K562 (cell line): Measurements from ENCODE around the gene YARS1. TPM values are rescaled to one million over a fixed set of nuclear protein-coding genes. Genes with fewer than 3 reads are reported as not detected.

Experiments
- ATAC-seq: fragments of 200-7000 bp; cut with Tn5 transposase; 3 replicates; pipeline ENCODE4 v1.9.1; 2020; ENCODE audit warnings: moderate library complexity
- BruUV-seq: library from RNA; stranded (reverse); fragments of 400-500 nt; replicated peaks from 2 replicates; lab custom pipeline; 2021; lab: Mats Ljungman, UMichigan
- CTCF ChIA-PET: fragments of 300-600 bp; formaldehyde crosslinking; extraction: SDS; loops from one replicate; lab custom pipeline; 2021; ENCODE audit warnings: low intra/inter-chr PET ratio; lab: Yijun Ruan, JAX
- POLR2A ChIA-PET: fragments of 300-600, 350-650 bp; sonication (Branson Sonifier 250); formaldehyde crosslinking; extraction: SDS; loops from one replicate; lab custom pipeline; 2021; ENCODE audit warnings: antibody characterized with exemption, inconsistent platforms; lab: Yijun Ruan, JAX
- DNase-seq, 4 experiments: peaks; one replicate each; pipeline versions ENCODE4 v3.0.0 to v3.0.0-alpha.2; 2011 to 2018; ENCODE audit warnings: low spot score in 3 of 4, mixed read lengths in 3 of 4; ENCODE audit errors: extremely low read depth in 1 of 4
- FAIRE-seq: peaks from 2 replicates; lab custom pipeline; 2011; peaks lifted over from hg19 to GRCh38; lab: Jason Lieb, UNC
- H2AFZ ChIP-seq: 2 replicates; pipeline ENCODE4 v1.6.0; 2011; ENCODE audit warnings: low read depth, low read length, control low read depth, inconsistent platforms
- H3K27ac ChIP-seq: fragments of 200-600 bp; 3 replicates; pipeline ENCODE4 v1.8.0; 2011; ENCODE audit warnings: low read depth, mild to moderate bottlenecking, control low read depth, inconsistent platforms, low read length, moderate library complexity, mixed read lengths; ENCODE audit errors: extremely low read depth
- H3K27me3 ChIP-seq, 2 experiments: fragments of 300-600 bp in 1 of 2; 2 replicates in 1 of 2; 3 replicates in 1 of 2; pipeline versions ENCODE4 v1.6.0 to v1.8.0; 2011; ENCODE audit warnings: inconsistent platforms in 2 of 2, low read length in 2 of 2, mild to moderate bottlenecking in 1 of 2, mixed read lengths in 1 of 2, moderate library complexity in 1 of 2; ENCODE audit not compliant: control insufficient read depth in 2 of 2, insufficient read depth in 2 of 2
- H3K36me3 ChIP-seq: fragments of 300-600 bp; 3 replicates; pipeline ENCODE4 v1.8.0; 2011; ENCODE audit warnings: mild to moderate bottlenecking, low read length, inconsistent platforms; ENCODE audit not compliant: control insufficient read depth, insufficient read depth
- H3K4me1 ChIP-seq, 2 experiments: fragments of 200-600 bp in 1 of 2; replicated peaks in 1 of 2; 2 replicates in 1 of 2; 3 replicates in 1 of 2; pipeline versions ENCODE4 v1.5.1 to v1.8.0; 2011; ENCODE audit warnings: inconsistent platforms in 2 of 2, low read length in 2 of 2, mild to moderate bottlenecking in 1 of 2, mixed read lengths in 1 of 2, moderate library complexity in 1 of 2; ENCODE audit not compliant: control insufficient read depth in 2 of 2, insufficient read depth in 2 of 2
- H3K4me2 ChIP-seq: 2 replicates; pipeline ENCODE4 v1.6.1; 2011; ENCODE audit warnings: low read length, control low read depth, inconsistent platforms, mixed read lengths; ENCODE audit not compliant: insufficient read depth
- H3K4me3 ChIP-seq: fragments of 200-600 bp; sonication (generic), shearing (Covaris generic); 2 replicates; pipeline ENCODE4 v1.5.1; 2016; ENCODE audit warnings: control low read depth, inconsistent platforms
- H3K79me2 ChIP-seq: fragments of 200-600 bp; 3 replicates; pipeline ENCODE4 v1.8.0; 2011; ENCODE audit warnings: low read length, inconsistent platforms; ENCODE audit not compliant: control insufficient read depth, insufficient read depth
- H3K9ac ChIP-seq, 2 experiments: 2 replicates each; pipeline versions ENCODE4 v1.6.0 to v1.6.1; 2011; ENCODE audit warnings: low read depth in 2 of 2, low read length in 2 of 2, control low read depth in 1 of 2, inconsistent platforms in 1 of 2, mild to moderate bottlenecking in 1 of 2, mixed read lengths in 1 of 2; ENCODE audit not compliant: insufficient read depth in 1 of 2
- H3K9me1 ChIP-seq: one replicate; pipeline ENCODE4 v1.6.0; 2011; ENCODE audit warnings: inconsistent platforms, mild to moderate bottlenecking, low read length, moderate library complexity; ENCODE audit not compliant: control insufficient read depth, insufficient read depth
- H3K9me3 ChIP-seq: replicated peaks from 2 replicates; pipeline ENCODE4 v1.5.1; 2011; ENCODE audit warnings: low read depth, low read length, inconsistent platforms; ENCODE audit not compliant: control insufficient read depth, insufficient read depth
- H4K20me1 ChIP-seq: replicated peaks from 2 replicates; pipeline ENCODE4 v1.6.1; 2011; ENCODE audit warnings: low read length, inconsistent platforms, mixed read lengths; ENCODE audit not compliant: control insufficient read depth, insufficient read depth
- CTCF ChIP-seq, 3 experiments: IDR thresholded peaks in 2 of 3; conservative IDR thresholded peaks in 1 of 3; 2 replicates each; pipeline ENCODE4 v1.5.1; 2011 to 2012; ENCODE audit warnings: low read length in 3 of 3, mild to moderate bottlenecking in 3 of 3, control low read depth in 2 of 3, improper control_type of control experiment in 1 of 3, inconsistent platforms in 1 of 3, low read depth in 1 of 3, mixed read lengths in 1 of 3, moderate library complexity in 1 of 3; ENCODE audit not compliant: insufficient read depth in 2 of 3
- E2F3 ChIP-seq: fragments of 250-450 bp; sonication (Bioruptor Pico); IDR thresholded peaks from 2 replicates; pipeline ENCODE4 v1.4.0; 2020; ENCODE audit warnings: mild to moderate bottlenecking
- GATAD2A ChIP-seq: fragments of 450-650 bp; IDR thresholded peaks from 2 replicates; pipeline ENCODE4 v1.6.1; 2017
- HEY1 ChIP-seq: fragments of 250-450 bp; sonication (Bioruptor Pico); IDR thresholded peaks from 2 replicates; pipeline ENCODE4 v1.5.0; 2020; ENCODE audit warnings: mild to moderate bottlenecking, moderate library complexity, borderline replicate concordance
- KDM2B ChIP-seq: fragments of 250-450 bp; sonication (Bioruptor Pico); IDR thresholded peaks from 2 replicates; pipeline ENCODE4 v1.8.0; 2021; ENCODE audit warnings: mild to moderate bottlenecking, moderate library complexity
- KLF6 ChIP-seq: fragments of 250-450 bp; sonication (Bioruptor Pico); IDR thresholded peaks from 2 replicates; pipeline ENCODE4 v1.4.0; 2020; ENCODE audit warnings: mild to moderate bottlenecking, moderate library complexity, borderline replicate concordance
- LARP7 ChIP-seq: fragments of 450-650 bp; IDR thresholded peaks from 2 replicates; pipeline ENCODE4 v1.6.1; 2016
- MAZ ChIP-seq, 2 experiments: fragments of 450-650 bp in 1 of 2; sonication (generic) in 1 of 2; formaldehyde crosslinking; IDR thresholded peaks in 1 of 2; conservative IDR thresholded peaks in 1 of 2; 2 replicates each; pipeline versions ENCODE4 v1.4.0 to v1.5.0; 2020; ENCODE audit warnings: mild to moderate bottlenecking in 1 of 2, missing genetic modification reagents in 1 of 2
- NFIC ChIP-seq: fragments of 450-650 bp; IDR thresholded peaks from 2 replicates; pipeline ENCODE4 v1.6.1; 2017; ENCODE audit warnings: mild to moderate bottlenecking, inconsistent platforms
- NFXL1 ChIP-seq: fragments of 450-650 bp; formaldehyde crosslinking; IDR thresholded peaks from 2 replicates; pipeline ENCODE4 v1.4.0; 2021; ENCODE audit warnings: mild to moderate bottlenecking
- PHF8 ChIP-seq: fragments of 200-600 bp; sonication (generic); IDR thresholded peaks from 2 replicates; pipeline ENCODE4 v1.6.1; 2012; ENCODE audit warnings: mixed run types, mild to moderate bottlenecking, inconsistent platforms, low read length, moderate library complexity, borderline replicate concordance
- RB1 ChIP-seq: fragments of 450-650 bp; IDR thresholded peaks from 2 replicates; pipeline ENCODE4 v1.6.1; 2017; ENCODE audit warnings: low read depth, mild to moderate bottlenecking
- WGBS: fragments of 100-300 bp; shearing (Covaris generic); methylation state at CpG from one replicate; pipeline ENCODE4 v1.1.6; 2016; ENCODE audit warnings: low coverage, mixed read lengths; ENCODE audit not compliant: insufficient coverage; ENCODE audit errors: missing lambda C conversion rate; 5-methylcytosine and 5-hydroxymethylcytosine counted together
- in situ Hi-C: fragments of 300-500 bp; cut with MboI; formaldehyde crosslinking; loops from 4 replicates; pipeline ENCODE4 v1.15.0; 2018; ENCODE audit warnings: inconsistent platforms, mixed read lengths
- intact Hi-C: fragments of 100-400 bp; cut with micrococcal nuclease; formaldehyde crosslinking; loops from 2 replicates; pipeline ENCODE4 v1.14.2; 2022
- polyA plus RNA-seq, 8 experiments: library from polyadenylated mRNA; depleted of rRNA in 4 of 8; stranded (reverse) in 5 of 8; unstranded in 3 of 8; fragments of >200 nt; fragmentation: Nextera tagmentation in 2 of 8; fragmentation: Illumina TruSeq in 1 of 8; extraction: Ambion mirVana in 2 of 8; extraction: Trizol in 1 of 8; gene quantifications; 2 replicates each; pipeline versions ENCODE4 v1.2.1 to v1.2.3, GENCODE V29; 2011 to 2014; ENCODE audit warnings: inconsistent platforms in 1 of 8, missing spikeins in 1 of 8
- total RNA-seq, 7 experiments: library from RNA; depleted of rRNA in 6 of 7; stranded (reverse); fragments of >200 nt in 6 of 7; fragmentation: Illumina TruSeq in 2 of 7; extraction: Trizol in 2 of 7; gene quantifications; 2 replicates each; pipeline versions ENCODE4 v1.2.1 to v1.2.3, GENCODE V29; 2011 to 2021; ENCODE audit warnings: low replicate concordance in 1 of 7
- TF ChIP-seq, protein P1 (sequence below): sonication (generic); formaldehyde crosslinking; IDR thresholded peaks from 2 replicates; pipeline ENCODE4 v1.4.0; 2020; ENCODE audit warnings: mild to moderate bottlenecking, missing genetic modification reagents
- TF ChIP-seq, protein P2 (sequence below): fragments of 200-800 bp; sonication (Bioruptor generic); IDR thresholded peaks from 2 replicates; pipeline ENCODE4 v1.6.1; 2017; ENCODE audit warnings: missing genetic modification characterization, missing compliant biosample characterization

YARS1 gene
- total and polyA plus RNA-seq, 9 of the 15 experiments (the other 6 are each of a cell fraction or from before 2014, with no cell fraction given) = 66.2 to 336 (median 201) TPM

DNA sequence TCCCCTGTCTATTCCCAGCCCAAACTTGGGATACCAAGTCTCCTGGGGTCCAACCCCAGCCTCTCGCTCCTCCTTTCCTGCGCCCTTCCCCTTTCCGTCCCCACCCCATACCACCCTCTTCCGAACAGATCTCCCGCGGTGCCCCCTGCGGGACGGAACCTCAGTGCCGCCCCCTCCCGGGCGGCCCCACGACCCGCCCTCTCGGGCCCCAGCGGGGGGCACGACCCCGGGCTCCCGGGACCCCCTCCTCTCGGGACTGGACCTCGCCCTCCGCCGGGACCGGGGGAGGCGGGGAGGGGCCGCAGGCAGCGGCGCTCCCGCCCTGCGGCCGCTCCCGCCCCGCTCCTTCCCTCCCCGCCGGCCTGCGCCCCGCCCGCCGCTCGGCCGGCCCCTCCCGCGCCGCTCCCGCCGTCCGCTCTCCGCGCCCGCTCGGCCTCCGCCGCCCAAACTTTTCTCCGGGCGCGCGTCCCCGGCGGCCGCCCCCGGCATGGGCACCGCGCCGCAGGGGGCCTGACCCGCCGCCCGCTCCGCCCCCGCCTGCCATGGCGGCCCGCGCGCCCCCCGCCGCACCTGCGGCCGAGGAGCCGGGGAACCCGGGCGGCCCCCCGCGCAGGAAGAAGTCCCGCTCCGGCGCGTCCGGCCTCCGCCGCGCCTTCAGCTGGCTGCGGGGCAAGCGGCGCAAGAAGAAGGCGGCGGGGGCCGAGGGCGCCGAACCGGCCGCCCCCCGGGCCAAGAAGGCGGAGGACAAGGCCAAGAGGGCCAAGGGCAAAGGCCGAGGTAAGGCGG, 75.6 kb downstream of the YARS1 start:
- no peaks in the 10 kb centered on the region for H3K27me3 ChIP-seq
- peak overlapping the region; percentile 73 for H3K4me2 ChIP-seq
- H3K36me3 ChIP-seq = no peaks in the 10 kb centered on the region
- H3K9me1 ChIP-seq = no peaks in the 10 kb centered on the region
- in situ Hi-C loops (no loop called here), intact Hi-C loops (no loop called here)
- ChIA-PET POLR2A (interaction anchor here (0.6 to 2.1 kb wide), 6 partner anchors 10 to 65 kb away, joined by 3 to 7 read pairs (median 4); no protein-coding TSS in a partner anchor), CTCF (interaction anchor here (1.7 kb wide), 1 partner anchor 29 kb away, joined by 9 read pairs; no protein-coding TSS in a partner anchor)
- H2AFZ ChIP-seq = peak overlapping the region; percentile 87
- under 1% methylated on average over 41 of the region's 103 CpGs for WGBS
- DNase-seq (peak; percentile 60 to 97 (median 94)), FAIRE-seq (no peak), ATAC-seq (peak; percentile 84)
- peak overlapping the region; percentile 73 to 94 for H3K9ac ChIP-seq
- peak overlapping the region; percentile 64 for H3K27ac ChIP-seq
- peak overlapping the region; percentile 73 for H3K4me3 ChIP-seq
- peaks cover 29 to 36% of the 10 kb centered on the region in 2 experiments; a peak in 4 of 5 replicates for H3K4me1 ChIP-seq
- H3K9me3 ChIP-seq = no peaks in the 10 kb centered on the region
- no peaks in the 10 kb centered on the region for H4K20me1 ChIP-seq
- no TSS peak for BruUV-seq
- H3K79me2 ChIP-seq = peaks cover 11% of the 10 kb centered on the region
- TF ChIP-seq, protein P1, sequence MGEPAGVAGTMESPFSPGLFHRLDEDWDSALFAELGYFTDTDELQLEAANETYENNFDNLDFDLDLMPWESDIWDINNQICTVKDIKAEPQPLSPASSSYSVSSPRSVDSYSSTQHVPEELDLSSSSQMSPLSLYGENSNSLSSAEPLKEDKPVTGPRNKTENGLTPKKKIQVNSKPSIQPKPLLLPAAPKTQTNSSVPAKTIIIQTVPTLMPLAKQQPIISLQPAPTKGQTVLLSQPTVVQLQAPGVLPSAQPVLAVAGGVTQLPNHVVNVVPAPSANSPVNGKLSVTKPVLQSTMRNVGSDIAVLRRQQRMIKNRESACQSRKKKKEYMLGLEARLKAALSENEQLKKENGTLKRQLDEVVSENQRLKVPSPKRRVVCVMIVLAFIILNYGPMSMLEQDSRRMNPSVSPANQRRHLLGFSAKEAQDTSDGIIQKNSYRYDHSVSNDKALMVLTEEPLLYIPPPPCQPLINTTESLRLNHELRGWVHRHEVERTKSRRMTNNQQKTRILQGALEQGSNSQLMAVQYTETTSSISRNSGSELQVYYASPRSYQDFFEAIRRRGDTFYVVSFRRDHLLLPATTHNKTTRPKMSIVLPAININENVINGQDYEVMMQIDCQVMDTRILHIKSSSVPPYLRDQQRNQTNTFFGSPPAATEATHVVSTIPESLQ (CRISPR knock-in tag) = 0 out of 2 replicates have a peak, but pooled peaks have one; percentile 17
- TF ChIP-seq PHF8 (peak; percentile 54; the same call in 1 of the 2 replicates), GATAD2A (peak; percentile 86), KLF6 (0 out of 2 replicates have a peak, but pooled peaks have one; percentile 33), RB1 (peak; percentile 87), HEY1 (no peak), LARP7 (peak; percentile 51; the same call in 1 of the 2 replicates), NFXL1 (CRISPR knock-in tag) (no peak), KDM2B (CRISPR knock-in tag) (peak; percentile 81; the same call in 1 of the 2 replicates), MAZ (CRISPR knock-in tag; conservative IDR thresholded peaks at IDR 0.05 in 1 of 2, IDR thresholded peaks at IDR 0.05 in 1 of 2) (peak; percentile 74 to 96), NFIC (0 out of 2 replicates have a peak, but pooled peaks have one; percentile 27), CTCF (IDR thresholded peaks at IDR 0.05 in 2 of 3, conservative IDR thresholded peaks at IDR 0.05 in 1 of 3; ENCODE audit: insufficient read depth in 2 of 3, low read depth in 1 of 3, low read length in 3 of 3) (peak; percentile 60 to 79 (median 61)), E2F3 (CRISPR knock-in tag) (0 out of 2 replicates have a peak, but pooled peaks have one; percentile 58)
- TF ChIP-seq, protein P2, sequence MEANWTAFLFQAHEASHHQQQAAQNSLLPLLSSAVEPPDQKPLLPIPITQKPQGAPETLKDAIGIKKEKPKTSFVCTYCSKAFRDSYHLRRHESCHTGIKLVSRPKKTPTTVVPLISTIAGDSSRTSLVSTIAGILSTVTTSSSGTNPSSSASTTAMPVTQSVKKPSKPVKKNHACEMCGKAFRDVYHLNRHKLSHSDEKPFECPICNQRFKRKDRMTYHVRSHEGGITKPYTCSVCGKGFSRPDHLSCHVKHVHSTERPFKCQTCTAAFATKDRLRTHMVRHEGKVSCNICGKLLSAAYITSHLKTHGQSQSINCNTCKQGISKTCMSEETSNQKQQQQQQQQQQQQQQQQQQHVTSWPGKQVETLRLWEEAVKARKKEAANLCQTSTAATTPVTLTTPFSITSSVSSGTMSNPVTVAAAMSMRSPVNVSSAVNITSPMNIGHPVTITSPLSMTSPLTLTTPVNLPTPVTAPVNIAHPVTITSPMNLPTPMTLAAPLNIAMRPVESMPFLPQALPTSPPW (CRISPR knock-in tag) = peak; percentile 96
